ENCODE data around the gene LYVE1. TPM values are rescaled to one million over a fixed set of nuclear protein-coding genes. Genes with fewer than 3 reads are reported as not detected.

LYVE1 gene
- total RNA-seq, 1 donor from 2014 or later: 0.14 TPM

DNA sequence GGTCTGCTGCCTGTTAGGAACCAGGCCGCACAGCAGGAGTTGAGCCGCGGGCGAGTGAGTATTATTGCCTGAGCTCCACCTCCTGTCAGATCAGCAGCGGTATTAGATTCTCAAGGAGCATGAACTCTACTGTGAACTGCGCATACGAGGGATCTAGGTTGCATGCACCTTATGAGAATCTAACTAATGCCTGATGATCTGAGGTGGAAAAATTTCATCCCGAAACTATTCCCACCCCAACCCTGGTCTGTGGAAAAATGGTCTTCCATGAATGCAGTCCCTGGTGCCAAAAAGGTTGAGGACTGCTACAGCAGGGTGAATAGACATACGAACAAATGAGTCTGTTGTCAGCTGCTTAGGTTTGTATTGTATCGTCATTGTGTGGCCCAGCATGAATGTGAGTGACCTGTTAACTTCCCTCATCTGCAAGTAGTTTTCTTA, 57.3 kb downstream of the LYVE1 start:
- Mint-ChIP-seq H3K4me3 (no peak overlapping the region), H3K9me3 (no peaks in the 10 kb centered on the region), H3K27me3 (ENCODE audit: low read depth) (no peaks in the 10 kb centered on the region), H3K4me1 (peaks cover 25% of the 10 kb centered on the region), H3K27ac (ENCODE audit: unreplicated experiment) (no peak overlapping the region), H3K36me3 (ENCODE audit: low read depth) (peaks cover 3% of the 10 kb centered on the region)
- no peak for TF ChIP-seq CTCF (conservative IDR thresholded peaks at IDR 0.05)
- DNase-seq (ENCODE audit: low read depth, low spot score): no peak

Other genes starting within 250 kb of the LYVE1 start
- 1.8 and 2.2 TPM in 2 replicates for gene AMPD3, start 113.4 kb downstream of the LYVE1 start, total RNA-seq
- gene RNF141, start 27.5 kb downstream of the LYVE1 start, total RNA-seq: 30.7 and 33.0 TPM in 2 replicates
- 5.4 and 6.1 TPM in 2 replicates for gene IRAG1, start 125.1 kb upstream of the LYVE1 start, total RNA-seq
- 39.0 and 39.8 TPM in 2 replicates for gene CTR9, start 182.6 kb upstream of the LYVE1 start, total RNA-seq
- gene EIF4G2, start 240.3 kb upstream of the LYVE1 start, total RNA-seq: 1,284 and 1,333 TPM in 2 replicates